Ovary (tissue), 9 donors: Measurements from ENCODE around the gene LTF. TPM values are rescaled to one million over a fixed set of nuclear protein-coding genes. Genes with fewer than 3 reads are reported as not detected.

Experiments
- DNase-seq, 5 donors: peaks; one replicate each; pipeline ENCODE4 v3.0.0-alpha.2; 2019 to 2020
- H3K27ac ChIP-seq, 2 donors: fragments of 200-600 bp; one replicate each; pipeline versions ENCODE4 v1.5.1 to v1.8.0; 2019 to 2022
- H3K27me3 ChIP-seq: fragments of 200-600 bp; one replicate; pipeline ENCODE4 v1.8.0; 2022
- H3K36me3 ChIP-seq: fragments of 200-600 bp; sonication (generic); one replicate; pipeline ENCODE4 v1.5.1; 2019
- H3K4me1 ChIP-seq: one replicate; pipeline ENCODE4 v1.8.1; 2013; ENCODE audit warnings: mild to moderate bottlenecking, moderate library complexity; ENCODE audit not compliant: insufficient read depth
- H3K4me3 ChIP-seq: fragments of 200-600 bp; sonication (generic); one replicate; pipeline ENCODE4 v1.5.1; 2017
- H3K9me3 ChIP-seq, 2 donors: fragments of 200-600 bp in 1 of 2; sonication (generic) in 1 of 2; one replicate each; pipeline versions ENCODE4 v1.5.1 to v1.8.1; 2013 to 2019; ENCODE audit warnings: mild to moderate bottlenecking in 1 of 2, moderate library complexity in 1 of 2
- CTCF ChIP-seq, 3 donors: fragments of 450-650 bp in 2 of 3; fragments of 200-600 bp in 1 of 3; IDR thresholded peaks; one replicate each; pipeline versions ENCODE4 v1.5.1 to v1.8.0; 2016 to 2022; ENCODE audit warnings: antibody characterized with exemption in 3 of 3, mild to moderate bottlenecking in 1 of 3
- EP300 ChIP-seq: sonication (generic); formaldehyde crosslinking; IDR thresholded peaks from one replicate; pipeline ENCODE4 v1.6.1; 2017; ENCODE audit warnings: antibody characterized with exemption
- POLR2A ChIP-seq: fragments of 450-650 bp; IDR thresholded peaks from one replicate; pipeline ENCODE4 v1.6.1; 2017; ENCODE audit warnings: antibody characterized with exemption, mild to moderate bottlenecking, moderate library complexity
- WGBS, 3 donors: extraction: QIAGEN DNeasy Blood & Tissue Kit in 1 of 3; methylation state at CpG; one replicate each; pipeline versions ENCODE4 v1.1.5 to v1.1.7; 2013 to 2017; 5-methylcytosine and 5-hydroxymethylcytosine counted together
- intact Hi-C, 4 donors: fragments of 100-400 bp; cut with DNase I; formaldehyde crosslinking; loops; one replicate each; pipeline versions ENCODE4 v1.11.0 to v1.15.1; 2022 to 2023
- polyA plus RNA-seq, 2 donors: library from polyadenylated mRNA; stranded (reverse); fragments of 200-250 nt in 1 of 2; fragments of 350-450 nt in 1 of 2; fragmentation: Illumina TruSeq in 1 of 2; extraction: RNeasy Lipid Tissue Mini Kit (QIAGEN cat#74804) in 1 of 2; gene quantifications; one replicate each; pipeline ENCODE4 v1.2.3, GENCODE V29; 2013 to 2014
- total RNA-seq, 7 donors: library from RNA; depleted of rRNA in 2 of 7; stranded (reverse); fragments of >200 nt in 2 of 7; fragmentation: NEBNext Ultra II Directional in 3 of 7; extraction: Animal tissue kit (Norgen Biotek cat#: 25700) in 3 of 7; gene quantifications; one replicate each; pipeline versions ENCODE4 v1.1.0 to v1.2.4, GENCODE V29; 2016 to 2023
- donor health status: DM: no; HTN: no; CAD: no; lungs with moderate emphysema.
- donor health status: DM: no; HTN: no; CAD: no.
- donor health status: Bipolar disorder and iron deficiency.
- donor health status: DM: yes; HTN: yes; CAD: no.
- donor health status: DM: no; HTN: no; CAD: no.
- donor health status: DM: yes; HTN: yes; CAD: no.

The LTF gene
- total and polyA plus RNA-seq, 9 donors = 0.56 to 23.7 (median 1.2) TPM

DNA sequence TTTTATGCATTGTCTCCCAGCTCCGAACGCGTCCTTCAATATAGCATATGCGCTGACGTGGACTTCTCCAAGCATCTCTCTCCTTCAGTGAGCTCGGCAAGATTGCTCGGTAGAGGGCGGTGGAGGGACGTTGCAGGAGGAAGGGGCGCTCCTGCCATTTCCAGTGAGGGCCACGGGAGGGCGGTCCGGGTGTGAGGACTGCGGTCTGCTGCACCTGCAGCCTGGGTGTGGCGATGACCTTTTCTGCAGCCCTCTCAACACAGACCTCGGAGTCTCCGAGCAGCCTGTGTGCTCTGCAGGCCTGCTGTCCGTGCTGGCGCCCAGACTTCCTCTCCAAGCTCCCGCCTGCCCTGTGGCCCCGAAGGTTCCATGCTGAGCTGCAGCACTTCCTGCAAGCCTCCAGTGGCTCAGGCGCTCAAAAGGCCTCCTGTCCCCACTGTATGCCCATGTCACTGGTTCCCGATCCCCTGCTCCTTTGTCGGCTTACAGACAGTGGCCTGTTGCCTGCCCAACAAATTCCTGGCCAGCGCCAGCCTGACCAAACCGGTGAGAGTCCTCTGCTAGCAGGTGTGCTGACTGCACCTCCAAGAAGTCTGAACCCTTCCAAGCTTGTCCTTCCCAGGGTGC is 24.1 kb upstream of the LTF start:
- H3K36me3 ChIP-seq = no peaks in the 10 kb centered on the region
- no peaks in the 10 kb centered on the region for H3K27me3 ChIP-seq
- WGBS, 3 donors = 12 to 15% (median 15%) methylated on average over 26 of the region's 26 CpGs
- no peak overlapping the region for H3K4me3 ChIP-seq
- H3K27ac ChIP-seq = no peak overlapping the region
- peak; percentile 81 to 92 (median 87) for DNase-seq
- intact Hi-C loops = loop anchor here (2.0 to 10.0 kb wide), 3 partner anchors 142 to 146 kb away; no protein-coding TSS in a partner anchor
- H3K4me1 ChIP-seq = no peaks in the 10 kb centered on the region
- TF ChIP-seq CTCF (IDR thresholded peaks at IDR 0.05) = peak; percentile 90 to 96 (median 91)
- TF ChIP-seq EP300 = no peak
- no peaks in the 10 kb centered on the region for H3K9me3 ChIP-seq

DNA sequence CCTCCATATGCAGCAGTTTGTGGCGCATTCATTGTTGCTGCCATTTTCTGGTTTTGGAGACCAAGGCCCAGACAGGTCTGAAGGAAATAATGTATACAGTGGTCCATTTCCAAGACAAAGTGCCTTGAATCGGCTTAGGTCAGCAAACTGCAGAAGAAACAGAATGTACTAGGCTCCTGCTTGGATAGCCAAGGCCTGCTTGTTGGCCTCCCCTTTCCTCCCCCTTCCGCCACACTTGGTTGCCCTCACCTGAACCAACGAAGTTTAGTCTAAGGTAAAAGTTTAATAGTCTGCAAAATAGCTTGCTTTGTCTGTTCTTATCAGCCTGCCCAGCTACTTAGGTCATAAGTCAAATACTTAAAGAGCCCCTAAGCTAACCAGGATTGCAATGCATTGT is 21.1 kb upstream of the LTF start:
- intact Hi-C loops = loop anchor here in 3 of 4 donors (5.0 to 10.0 kb wide), 2 partner anchors 147 to 149 kb away; no protein-coding TSS in a partner anchor
- Histone ChIP-seq H3K4me3 (no peak overlapping the region), H3K4me1 (no peaks in the 10 kb centered on the region), H3K27me3 (no peaks in the 10 kb centered on the region), H3K9me3 (no peaks in the 10 kb centered on the region), H3K27ac (no peak overlapping the region), H3K36me3 (no peaks in the 10 kb centered on the region)
- WGBS, 3 donors = 79 to 86% (median 85%) methylated on average over 4 of the region's 4 CpGs
- TF ChIP-seq POLR2A (no peak), EP300 (no peak), CTCF (IDR thresholded peaks at IDR 0.05) (no peak)
- DNase-seq = no peak

GRCh38 chr3:46484911-46485778 is 20.4 kb upstream of the LTF start:
- intact Hi-C loops = loop anchor here in 3 of 4 donors (5.0 to 10.0 kb wide), 2 partner anchors 147 to 150 kb away; no protein-coding TSS in a partner anchor
- Histone ChIP-seq H3K27me3 (no peaks in the 10 kb centered on the region), H3K36me3 (no peaks in the 10 kb centered on the region), H3K4me3 (no peak overlapping the region), H3K27ac (no peak overlapping the region), H3K4me1 (no peaks in the 10 kb centered on the region), H3K9me3 (no peaks in the 10 kb centered on the region)
- DNase-seq = no peak
- no peak for TF ChIP-seq POLR2A
- no peak for TF ChIP-seq CTCF (IDR thresholded peaks at IDR 0.05)
- TF ChIP-seq EP300 = no peak
- 52 to 59% (median 56%) methylated on average over 10 of the region's 10 CpGs for WGBS, 3 donors

DNA sequence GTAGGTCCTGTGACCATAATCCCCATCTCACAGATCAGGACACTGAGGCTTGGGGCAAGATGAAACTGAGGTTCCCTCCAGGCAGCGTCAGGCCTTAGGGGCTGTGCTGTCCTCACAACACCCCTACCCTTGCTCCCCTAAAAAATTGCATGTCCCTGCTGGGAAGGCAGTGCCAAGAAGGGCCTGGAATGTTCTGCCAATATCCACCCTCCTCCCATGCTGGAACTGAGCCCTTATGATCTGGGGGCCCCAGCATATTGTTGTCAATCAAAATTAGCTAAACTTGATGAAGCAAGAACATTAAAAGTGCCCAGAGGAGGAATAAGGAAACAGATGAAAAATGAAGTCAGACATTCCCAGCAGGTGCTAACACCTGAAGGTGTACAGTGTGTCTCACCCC is 19.7 kb upstream of the LTF start:
- 80 to 85% (median 83%) methylated on average over 1 of the region's 1 CpG for WGBS, 3 donors
- Histone ChIP-seq H3K27me3 (no peaks in the 10 kb centered on the region), H3K4me3 (no peak overlapping the region), H3K36me3 (no peaks in the 10 kb centered on the region), H3K9me3 (no peaks in the 10 kb centered on the region), H3K27ac (no peak overlapping the region), H3K4me1 (no peaks in the 10 kb centered on the region)
- intact Hi-C loops = loop anchor here in 1 of 4 donors (10.0 kb wide), 1 partner anchor 150 kb away; no protein-coding TSS in a partner anchor
- no peak for DNase-seq
- no peak for TF ChIP-seq EP300
- no peak for TF ChIP-seq CTCF (IDR thresholded peaks at IDR 0.05)
- no peak for TF ChIP-seq POLR2A
